K562 (cell line): Measurements from ENCODE around the gene ZNF202.

Experiments used
- ATF2 ChIP-seq: sonication (generic); formaldehyde crosslinking; IDR thresholded peaks from 2 replicates; pipeline ENCODE4 v1.8.1; 2022; ENCODE audit warnings: missing genetic modification reagents
- BHLHE40 ChIP-seq: IDR thresholded peaks from 2 replicates; pipeline ENCODE4 v1.6.1; 2011; ENCODE audit warnings: low read length, improper control_type of control experiment
- CHD2 ChIP-seq: IDR thresholded peaks from 2 replicates; pipeline ENCODE4 v1.6.1; 2011; ENCODE audit warnings: low read depth, low read length
- E2F8 ChIP-seq: fragments of 450-650 bp; IDR thresholded peaks from 2 replicates; pipeline ENCODE4 v1.7.1; 2018; ENCODE audit warnings: mild to moderate bottlenecking, low read depth; ENCODE audit not compliant: partially characterized antibody
- LARP7 ChIP-seq: fragments of 450-650 bp; IDR thresholded peaks from 2 replicates; pipeline ENCODE4 v1.6.1; 2016
- MYBL2 ChIP-seq, 2 experiments: fragments of 450-650 bp in 1 of 2; sonication (generic) in 1 of 2; formaldehyde crosslinking in 1 of 2; IDR thresholded peaks; 2 replicates each; pipeline versions ENCODE4 v1.6.1 to v1.8.1; 2017 to 2022; ENCODE audit warnings: borderline replicate concordance in 1 of 2, inconsistent platforms in 1 of 2, low read depth in 1 of 2, mild to moderate bottlenecking in 1 of 2, missing genetic modification reagents in 1 of 2, moderate library complexity in 1 of 2
- USF2 ChIP-seq: sonication (generic); formaldehyde crosslinking; IDR thresholded peaks from 2 replicates; pipeline ENCODE4 v1.5.0; 2020; ENCODE audit warnings: missing genetic modification reagents
- ZNF707 ChIP-seq: fragments of 250-450 bp; sonication (Bioruptor Pico); conservative IDR thresholded peaks from 2 replicates; pipeline ENCODE4 v1.8.0; 2022; ENCODE audit warnings: inconsistent platforms, mild to moderate bottlenecking, moderate library complexity

- TF ChIP-seq ATF2 (CRISPR knock-in tag) = no peak
- no peak for TF ChIP-seq BHLHE40
- TF ChIP-seq CHD2 = no peak
- TF ChIP-seq ZNF707 = no peak
- no peak for TF ChIP-seq LARP7
- no peak for TF ChIP-seq E2F8
- TF ChIP-seq MYBL2 (IDR thresholded peaks at IDR 0.05; ENCODE audit: low read depth) = no peak
- no peak for TF ChIP-seq MYBL2 (CRISPR knock-in tag; IDR thresholded peaks at IDR 0.05; ENCODE audit: borderline replicate concordance)
- no peak for TF ChIP-seq USF2 (CRISPR knock-in tag)
Measured at GRCh38 chr11:123696183-123696582, 45.3 kb downstream of the ZNF202 start.
